Left renal pelvis (tissue), 4 donors: ENCODE data around the gene NEDD9. TPM values are rescaled to one million over a fixed set of nuclear protein-coding genes. Genes with fewer than 3 reads are reported as not detected.

Experiments used
- DNase-seq, 4 donors: peaks; one replicate each; pipeline ENCODE4 v3.0.0-alpha.2; 2013; ENCODE audit warnings: low read depth in 4 of 4, low spot score in 3 of 4
- polyA plus RNA-seq, 4 donors: library from polyadenylated mRNA; unstranded; fragments of 120-200 nt; gene quantifications; one replicate each; pipeline ENCODE4 v1.2.1, GENCODE V29; 2013; ENCODE audit not compliant: insufficient read length in 4 of 4

The NEDD9 gene
- polyA plus RNA-seq, 4 donors = 27.5 to 74.7 (median 68.8) TPM

DNA sequence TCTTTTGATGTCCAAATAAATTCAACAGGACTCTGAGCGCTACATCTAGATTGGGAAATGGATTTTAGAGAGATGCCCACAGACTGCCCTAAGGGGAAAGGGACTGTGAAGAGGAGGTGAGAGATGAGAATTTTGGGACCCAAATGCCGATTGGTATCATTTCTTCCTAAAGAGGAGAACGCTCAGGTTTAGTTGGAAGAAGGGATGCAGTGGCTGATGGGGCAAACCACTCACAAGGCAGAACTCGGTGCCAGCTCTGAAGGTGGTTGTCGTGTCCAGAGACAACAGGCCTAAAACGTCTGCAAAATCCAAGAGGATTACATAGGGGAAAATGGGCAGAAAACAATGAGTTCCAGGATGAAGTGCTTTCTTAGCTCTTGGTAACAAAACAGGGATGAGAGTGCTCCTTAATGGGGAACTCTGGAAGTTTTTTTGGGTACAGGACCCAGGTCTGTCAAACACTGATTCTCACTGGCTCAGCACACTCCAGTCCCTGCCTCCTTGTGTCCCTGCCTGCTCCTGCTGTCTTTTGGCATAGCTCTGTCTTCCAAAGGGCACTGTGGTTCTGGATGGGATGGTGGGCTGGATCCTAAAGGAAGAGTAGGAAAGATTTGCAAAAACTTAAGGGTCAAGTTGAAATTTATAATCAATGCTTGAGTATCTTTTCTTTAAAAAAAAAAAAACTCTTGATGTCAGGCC is 29.0 kb downstream of the NEDD9 start:
- no peak for DNase-seq

DNA sequence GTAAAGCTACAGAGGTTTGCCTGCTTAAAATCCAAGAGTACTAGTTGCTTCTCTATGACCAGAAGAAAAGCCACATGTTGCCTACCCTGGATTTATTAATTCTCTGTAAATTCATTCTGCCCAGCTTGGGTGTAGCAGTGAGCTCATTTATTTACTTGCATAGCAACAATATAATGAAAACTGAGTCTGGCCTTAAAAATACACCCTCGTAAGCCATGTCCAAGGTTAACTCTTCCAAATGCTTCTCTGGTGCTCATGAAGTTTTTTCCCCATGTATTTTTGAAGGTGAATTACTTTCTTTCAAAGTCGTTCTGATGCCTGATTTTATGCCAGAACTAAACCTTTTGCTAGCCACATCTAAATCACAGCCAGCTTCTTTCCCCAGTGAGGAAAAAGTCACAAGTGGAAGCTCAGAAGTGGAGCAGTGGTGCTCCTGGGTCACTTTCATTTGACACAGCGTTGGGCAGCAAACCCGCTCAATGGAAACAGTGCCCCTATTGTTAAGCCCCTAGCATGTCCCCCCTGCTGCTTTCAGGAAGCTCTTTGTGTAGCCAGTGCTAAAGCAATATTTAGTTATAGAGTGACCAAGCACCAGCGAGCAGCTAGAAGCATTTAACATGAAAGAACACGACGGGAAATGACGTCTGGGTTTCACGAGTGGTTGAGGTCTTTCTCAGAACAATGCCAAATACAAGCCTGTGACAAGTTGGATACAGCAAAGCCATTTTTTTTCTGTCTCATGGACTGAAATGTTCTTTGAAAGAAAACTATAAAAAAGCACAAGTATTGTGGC is 29.8 kb downstream of the NEDD9 start:
- no peak for DNase-seq

DNA sequence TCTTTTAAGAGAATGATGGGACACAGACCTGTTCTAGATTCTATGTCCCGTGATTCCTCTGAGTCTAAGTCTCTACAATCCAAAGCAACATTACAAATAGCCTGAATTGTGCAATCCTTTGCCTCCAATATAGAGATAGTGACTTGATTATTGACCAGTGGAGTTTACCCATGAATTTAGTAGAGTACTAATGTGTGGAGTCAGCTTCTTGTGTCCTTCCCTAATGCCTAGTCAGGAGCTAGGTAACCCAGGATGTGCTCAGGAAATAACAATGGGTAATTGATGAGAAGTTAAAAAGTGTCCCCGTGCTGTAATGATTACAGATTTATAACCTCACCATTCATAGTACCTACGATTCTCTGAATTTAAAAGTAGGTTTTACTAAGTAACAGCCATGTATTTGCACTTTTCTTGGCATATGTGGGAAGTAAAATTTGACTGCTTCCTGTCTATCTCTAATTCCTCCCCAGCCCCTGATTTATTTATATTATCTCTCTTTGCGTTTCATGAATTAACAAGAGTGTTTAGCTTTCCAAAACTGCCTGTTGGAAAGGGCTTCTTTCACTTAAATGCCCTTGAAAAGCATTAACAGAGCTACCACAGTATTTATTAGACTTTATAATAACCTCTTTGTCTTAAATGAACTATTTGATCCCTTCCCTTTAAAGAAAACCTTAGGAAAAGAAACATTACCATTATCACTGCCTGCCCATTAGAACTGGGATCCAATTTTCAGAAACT is 30.5 kb downstream of the NEDD9 start:
- no peak for DNase-seq

DNA sequence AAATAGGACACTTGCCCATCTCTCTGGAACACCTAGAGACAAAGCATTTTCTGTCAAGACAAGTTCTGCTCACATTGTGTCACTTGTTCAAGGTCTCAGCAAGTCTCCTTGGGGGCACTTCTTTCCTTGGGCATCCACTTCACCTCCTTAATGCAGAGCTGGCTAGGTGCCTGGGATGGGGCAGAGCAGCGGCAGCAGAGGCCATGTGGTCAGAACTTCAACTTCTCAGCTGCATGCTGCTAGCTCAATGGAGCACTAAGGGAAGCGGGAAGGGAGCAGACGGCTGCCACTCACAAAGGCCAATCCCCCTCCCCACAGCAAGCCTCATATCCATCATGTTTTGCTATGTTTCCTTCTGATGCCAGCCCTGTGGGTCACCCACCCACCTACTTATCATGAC is 31.5 kb downstream of the NEDD9 start:
- DNase-seq = no peak

DNA sequence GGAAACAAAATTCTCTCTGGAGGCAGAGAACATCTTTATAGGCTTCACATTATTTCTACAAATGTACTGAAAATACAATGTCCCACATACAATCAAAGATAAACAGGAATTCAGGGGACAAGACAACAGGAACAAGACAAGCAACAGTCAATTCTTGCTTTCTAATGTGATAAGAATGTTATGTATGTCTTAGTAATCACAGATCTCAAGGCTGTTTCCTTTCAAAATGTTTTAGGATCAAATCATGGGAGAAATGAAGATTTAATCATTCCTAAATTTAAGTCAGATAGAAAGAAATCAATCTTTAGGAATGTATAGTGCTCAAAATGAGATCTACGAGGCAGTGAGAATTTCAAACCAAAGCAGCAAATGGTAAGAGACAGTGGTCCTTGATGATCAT is 32.1 kb downstream of the NEDD9 start:
- DNase-seq = no peak

DNA sequence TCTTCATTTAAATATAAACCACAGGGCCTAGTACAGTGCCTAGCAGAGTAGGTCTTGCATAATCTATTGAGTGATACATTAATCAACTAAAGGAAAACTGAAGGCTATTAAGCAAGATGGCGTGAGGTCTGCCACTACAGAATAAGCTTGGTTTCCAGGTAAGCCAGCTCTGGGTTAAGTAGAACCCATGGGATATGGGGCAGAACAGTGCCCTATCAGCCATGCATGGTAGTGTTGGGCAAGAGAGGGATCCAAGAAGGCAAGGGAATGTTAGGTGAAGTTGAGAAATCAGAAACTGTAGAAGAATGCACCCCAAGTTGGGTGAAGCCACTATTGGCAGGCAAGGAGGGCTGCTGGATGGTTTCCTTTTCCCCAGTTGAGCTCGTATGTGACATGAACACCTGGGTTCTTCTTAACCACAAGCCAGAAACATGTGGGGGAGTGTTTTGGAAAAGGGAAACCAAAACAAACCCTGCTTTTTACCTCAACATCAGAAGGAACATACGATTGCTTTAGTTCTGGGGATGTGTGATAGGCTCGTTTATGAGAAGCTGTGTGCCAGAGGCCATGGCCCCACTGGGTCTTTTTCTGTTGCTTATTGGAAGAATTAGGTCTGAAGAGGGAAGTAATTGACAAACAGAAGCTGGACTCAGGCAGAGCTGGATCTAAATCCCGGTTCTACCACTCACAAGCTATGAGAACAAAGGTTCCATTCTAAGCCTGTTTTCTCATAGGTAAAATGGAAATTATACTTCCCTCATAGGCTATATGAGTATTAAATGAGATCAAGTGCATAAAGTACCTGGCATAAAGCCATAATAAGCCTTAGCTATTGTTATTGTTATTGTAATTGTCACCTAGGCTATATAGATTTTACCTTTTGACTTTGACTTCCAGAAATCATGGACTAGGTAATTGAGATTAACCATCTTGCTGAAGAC is 33.5 kb downstream of the NEDD9 start:
- no peak for DNase-seq

DNA sequence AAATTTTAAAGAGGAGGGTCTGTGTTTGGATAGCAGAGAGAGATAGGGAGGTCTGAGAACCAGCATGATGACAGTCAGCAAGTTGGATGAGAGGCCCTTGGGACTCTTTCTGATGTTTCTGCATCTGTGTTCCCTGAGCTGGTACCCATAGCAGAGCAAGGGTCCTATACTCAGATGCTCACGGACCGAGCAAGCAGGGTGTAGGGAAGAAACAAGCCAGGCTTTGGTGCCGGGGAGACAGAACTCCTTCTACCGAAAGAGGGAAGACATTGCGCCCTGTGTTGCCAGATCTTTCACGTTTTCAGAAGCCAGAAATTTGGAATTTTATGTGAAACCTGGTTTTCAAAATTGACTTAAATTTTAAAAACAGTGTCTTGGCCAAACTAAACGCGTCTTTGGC is 34.6 kb downstream of the NEDD9 start:
- DNase-seq = no peak

DNA sequence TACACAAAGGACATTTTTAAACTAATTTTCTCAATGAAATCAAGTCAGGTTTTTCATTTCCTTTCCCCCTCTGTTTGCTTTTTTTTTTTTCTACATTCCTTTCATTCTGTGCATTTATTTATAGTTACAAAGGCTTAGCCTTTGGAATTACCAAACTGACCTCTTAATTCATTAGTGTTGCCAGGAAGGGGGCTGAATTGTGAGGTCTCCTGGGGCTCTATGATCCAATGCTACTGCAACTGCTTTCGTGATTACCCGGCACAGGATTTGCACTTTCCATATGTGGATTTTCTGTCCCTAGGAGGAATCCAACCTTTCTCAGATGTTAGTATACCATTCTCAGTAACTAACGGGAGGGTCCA is 35.3 kb downstream of the NEDD9 start:
- no peak for DNase-seq

DNA sequence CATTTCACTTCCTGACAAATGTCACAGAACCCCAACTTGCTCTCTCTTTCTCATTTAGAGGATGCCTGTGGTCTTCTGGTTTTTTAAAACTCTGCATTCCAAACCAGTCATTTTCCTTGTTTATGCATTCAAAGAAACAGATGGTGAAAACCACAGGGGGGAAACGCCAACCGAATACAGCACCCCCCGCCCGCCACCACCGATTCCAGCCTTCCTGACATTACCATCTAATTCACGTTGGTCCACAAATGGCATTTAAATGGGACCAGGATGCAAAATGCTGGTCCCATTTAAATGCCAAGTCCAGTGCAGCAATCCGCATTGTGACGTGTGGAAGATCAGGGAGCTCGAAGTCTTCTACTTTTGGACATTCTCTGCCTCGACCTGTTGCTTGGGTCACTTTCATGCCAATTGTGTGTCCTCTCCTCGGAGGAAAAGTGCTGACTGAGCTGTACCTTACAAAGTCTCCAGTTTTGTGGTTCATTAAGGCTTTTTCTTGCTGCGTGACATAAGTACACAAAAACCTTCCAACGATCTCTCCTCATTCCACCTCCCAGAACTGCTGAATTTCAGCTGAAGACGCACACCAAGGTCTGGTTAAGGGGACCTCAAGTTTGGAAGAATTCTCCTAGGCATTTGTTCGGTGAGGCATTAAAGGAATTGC is 35.8 kb downstream of the NEDD9 start:
- DNase-seq = no peak

DNA sequence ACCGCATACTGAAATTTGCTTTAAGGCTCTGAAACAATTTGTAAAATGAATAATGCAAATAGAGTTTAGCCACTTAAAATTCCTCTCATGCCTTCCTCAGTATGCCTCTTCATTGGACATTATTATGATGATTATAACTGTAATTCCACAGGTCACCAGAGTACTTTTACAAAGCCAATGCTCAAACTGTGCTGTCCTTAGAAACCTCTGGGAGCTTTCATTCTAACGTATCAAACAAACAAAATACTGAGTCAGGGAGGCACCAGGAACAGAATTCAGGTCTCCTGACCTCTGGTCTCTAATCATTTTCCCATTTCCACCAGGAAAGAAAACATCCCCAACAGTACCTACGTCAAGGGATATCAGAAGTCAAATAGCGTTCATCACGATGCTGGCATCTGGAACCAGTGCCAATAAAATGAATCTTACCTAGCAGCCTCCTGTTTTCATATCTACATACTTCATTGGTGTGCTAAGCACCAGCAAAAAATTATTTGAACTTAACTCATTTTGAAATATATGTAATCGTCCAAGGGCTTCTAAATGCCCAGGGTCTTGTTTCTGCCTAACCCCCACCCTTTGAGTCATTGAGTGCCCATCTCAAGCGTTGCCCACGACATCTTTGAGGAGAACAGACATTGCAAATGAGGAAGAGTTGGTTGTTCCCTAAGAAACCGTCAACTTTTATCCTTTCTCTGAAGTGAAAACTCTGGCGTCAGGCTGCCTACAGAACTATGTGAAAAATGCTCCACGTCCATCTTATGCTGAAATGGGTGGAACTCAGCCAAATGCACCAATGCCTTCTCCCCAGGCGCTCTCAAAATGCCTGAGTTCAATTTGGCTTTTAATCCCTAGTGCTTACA is 37.9 kb downstream of the NEDD9 start:
- DNase-seq = no peak

DNA sequence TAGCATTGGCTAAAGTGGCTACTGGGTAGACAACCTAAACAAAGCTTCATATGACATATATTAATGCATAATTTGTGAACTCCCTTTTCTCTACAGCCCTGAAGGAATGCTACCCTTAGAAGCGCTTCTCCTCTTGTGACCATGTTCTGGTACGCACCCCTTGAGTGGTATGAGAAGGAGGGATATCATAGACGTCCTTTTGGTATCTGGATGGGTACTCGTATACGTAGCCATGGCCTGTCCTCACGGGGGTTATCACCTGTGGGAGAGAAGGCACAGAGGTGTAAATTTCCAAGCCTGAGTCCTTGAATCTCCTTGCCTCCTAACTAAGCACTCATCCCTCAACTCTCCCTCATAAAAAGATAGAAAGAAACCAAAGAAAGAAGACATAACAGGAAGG is 39.0 kb downstream of the NEDD9 start:
- no peak for DNase-seq

DNA sequence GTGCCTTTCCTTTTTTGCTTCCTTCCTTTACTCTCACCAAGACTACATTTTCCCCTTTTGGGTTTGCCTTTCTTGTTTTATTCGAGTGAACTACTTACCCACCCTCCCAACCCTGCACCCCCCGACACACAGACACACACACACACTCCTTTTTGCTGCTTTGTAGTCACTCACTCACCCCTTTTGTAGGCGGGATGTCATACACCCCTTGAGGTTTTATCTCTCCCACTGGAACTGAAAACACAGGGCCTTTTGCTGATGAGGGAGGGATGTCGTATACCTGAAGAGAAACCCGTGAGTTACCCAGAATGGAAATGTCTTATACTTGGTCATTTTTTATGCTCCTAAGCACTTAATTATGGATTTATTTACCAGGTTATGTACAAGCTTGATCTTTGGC is 40.3 kb downstream of the NEDD9 start:
- no peak for DNase-seq

DNA sequence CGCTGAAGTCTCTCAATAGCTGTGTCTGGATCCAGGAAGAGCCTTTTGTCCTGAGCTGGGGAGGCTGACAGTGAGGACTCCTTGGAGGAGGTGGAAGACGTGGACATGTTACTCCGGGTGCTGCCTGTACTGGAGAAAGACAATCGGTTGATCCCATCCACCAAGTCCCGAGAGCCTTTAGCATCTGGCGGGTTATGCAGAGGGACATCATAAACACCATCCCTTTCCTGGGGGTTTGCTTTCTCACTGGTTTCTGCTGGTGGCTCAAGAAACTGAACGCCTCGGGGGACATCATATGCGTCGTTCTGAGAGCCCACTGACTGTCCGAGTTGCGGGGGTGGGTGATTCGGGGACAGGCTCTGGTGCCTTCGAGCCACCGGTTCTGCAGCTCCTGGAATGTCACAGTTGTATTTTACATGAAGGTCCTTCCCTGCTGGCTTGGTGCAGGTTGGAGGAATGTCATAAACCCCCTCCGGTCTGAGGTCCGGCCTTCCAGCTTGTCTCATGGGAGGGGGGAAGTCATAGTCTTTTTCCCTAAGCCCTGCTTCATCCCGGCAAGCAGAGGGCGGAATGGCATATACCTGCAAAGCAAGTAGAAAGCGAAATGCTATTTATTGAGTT is 41.7 kb downstream of the NEDD9 start:
- no peak for DNase-seq

DNA sequence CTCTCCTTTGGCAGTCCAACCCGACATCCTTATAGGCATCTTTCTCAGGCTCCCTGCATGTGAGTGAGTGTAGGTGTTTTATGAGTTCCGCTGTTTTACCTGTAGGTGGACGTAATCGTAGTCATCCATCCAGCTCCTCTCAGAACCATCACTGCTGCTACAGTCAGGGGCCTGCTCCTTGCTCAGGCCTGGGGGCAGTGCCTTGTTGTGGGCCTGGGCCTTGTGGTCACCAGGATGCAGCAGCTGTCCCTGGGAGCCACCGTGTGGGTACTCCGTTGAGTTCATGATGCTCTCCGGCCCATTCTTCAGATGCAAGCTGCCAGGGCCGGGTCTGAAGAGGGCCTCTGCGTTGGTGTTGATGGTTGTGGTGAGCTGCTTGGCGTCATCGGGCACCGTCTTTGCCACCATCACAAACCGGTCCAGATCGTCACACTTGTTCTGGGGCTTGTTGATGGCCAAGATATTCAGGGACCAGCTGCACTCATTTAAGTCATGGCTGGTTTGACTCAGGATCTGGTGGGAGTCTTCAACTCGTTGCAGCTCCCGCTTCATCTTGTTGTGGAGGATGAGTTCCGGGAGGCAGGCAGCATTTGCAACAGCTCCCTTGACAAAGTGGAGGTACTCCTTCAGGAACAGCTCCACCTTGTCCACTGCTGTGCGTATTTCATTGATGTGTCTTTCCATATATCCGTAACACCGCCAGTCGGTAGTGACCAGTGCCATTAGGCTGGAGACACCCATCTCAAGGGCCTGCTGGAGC is 42.4 kb downstream of the NEDD9 start:
- DNase-seq = no peak

DNA sequence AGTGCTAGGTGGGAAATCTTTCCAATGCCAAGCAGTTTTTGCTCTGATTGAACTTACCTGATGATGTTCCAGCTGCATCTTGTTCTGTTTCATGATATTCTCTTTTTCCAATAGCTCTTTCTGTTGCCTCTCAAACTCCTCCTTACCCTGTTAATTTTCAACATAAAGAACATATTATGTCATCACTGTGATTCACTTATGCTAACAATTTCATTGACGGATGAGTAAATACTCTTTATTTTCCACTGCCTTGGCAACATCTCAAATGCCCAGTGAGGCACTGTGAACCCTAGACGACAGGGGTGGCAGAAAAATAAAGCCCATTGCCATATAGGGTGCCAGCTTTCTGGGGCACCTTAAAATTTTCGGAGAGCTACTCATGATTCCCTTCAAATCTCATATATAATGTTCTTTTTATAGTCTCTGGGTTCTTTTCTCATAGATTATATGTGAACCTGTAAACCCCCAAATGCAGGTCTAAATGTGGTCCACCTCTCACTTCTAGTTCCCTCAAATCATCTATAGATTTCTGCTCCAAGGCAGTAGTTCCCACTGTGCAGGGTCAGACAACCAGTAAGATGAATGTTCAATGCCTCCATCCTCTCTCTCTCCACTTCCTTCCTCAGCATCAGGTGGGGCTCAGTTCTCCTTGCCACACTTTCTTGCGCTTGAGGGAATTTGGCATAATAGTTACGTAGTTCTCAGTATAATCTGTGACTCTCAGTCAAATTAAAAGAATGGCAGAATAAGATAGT is 44.1 kb downstream of the NEDD9 start:
- DNase-seq = no peak

DNA sequence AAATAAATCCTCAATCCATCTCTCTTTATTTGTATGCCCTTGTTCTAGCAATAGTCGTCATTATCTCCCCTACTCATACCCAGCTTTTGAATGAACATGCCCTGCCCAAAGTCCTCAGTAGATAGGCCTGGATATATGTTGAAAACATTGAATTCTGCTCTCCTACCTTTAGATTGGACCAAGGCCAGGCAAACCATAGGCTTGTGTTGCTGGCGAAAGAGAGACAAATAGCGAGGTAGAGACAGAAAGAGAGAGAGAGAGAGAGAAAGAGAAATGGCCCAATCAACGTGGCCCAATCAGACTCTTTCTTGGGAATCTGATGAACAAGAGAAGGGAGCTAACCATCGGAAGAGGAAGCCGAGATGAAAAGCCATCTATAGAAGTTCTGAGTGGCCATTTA is 45.2 kb downstream of the NEDD9 start:
- no peak for DNase-seq

DNA sequence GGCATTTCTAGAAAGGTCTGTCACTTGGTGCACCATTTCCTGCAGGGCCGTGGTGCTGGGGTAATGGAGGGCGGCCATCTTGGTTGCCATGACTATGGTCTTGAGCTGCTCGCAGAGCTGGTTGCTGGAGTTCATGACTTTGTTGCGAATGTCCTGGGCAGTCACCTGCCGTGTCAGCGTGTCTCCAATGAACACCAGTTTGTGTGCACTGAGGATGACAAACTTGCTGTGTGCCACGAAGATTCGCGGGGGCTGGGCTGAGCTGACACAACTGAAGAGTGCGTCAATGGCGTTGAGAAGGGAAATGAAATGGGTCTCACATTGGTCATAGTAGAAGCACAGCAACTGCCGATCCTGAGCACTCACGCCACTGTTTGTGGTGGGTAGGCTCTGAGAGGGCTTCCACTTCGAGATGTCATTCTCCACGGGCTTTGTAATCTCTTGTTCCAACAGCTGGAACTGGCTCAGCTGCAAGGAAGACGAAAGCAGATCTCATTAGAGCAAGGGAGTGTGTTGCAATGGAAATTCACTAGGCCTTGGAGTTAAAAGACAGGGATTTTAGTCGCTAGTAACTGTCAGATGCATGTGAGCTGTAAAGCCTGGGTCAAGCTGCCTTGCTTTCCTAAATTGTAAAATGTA is 47.1 kb downstream of the NEDD9 start:
- DNase-seq = no peak
